GM19395 (cell line): ENCODE measurements around the gene NGEF.

Source experiments
- ATAC-seq: cut with Tn5 transposase; IDR thresholded peaks from one replicate; pipeline ENCODE4 v1.9.1; 2021; ENCODE audit warnings: mild to moderate bottlenecking, moderate library complexity; ENCODE audit not compliant: unreplicated experiment

NGEF gene

GRCh38 chr2:233047206-233047605, 34.1 kb upstream of the NGEF start:
- no peak for ATAC-seq

GRCh38 chr2:233044974-233045605, 32.0 kb upstream of the NGEF start:
- no peak for ATAC-seq

- no peak for ATAC-seq
These were observed 29.5 kb upstream of the NGEF start for GRCh38 chr2:233042549-233042948.

GRCh38 chr2:233041722-233042323, 28.8 kb upstream of the NGEF start:
- no peak for ATAC-seq

- ATAC-seq, result no peak
These were observed 27.5 kb upstream of the NGEF start for GRCh38 chr2:233040571-233040970.

GRCh38 chr2:233039846-233040530, 26.9 kb upstream of the NGEF start:
- no peak for ATAC-seq

- ATAC-seq, result no peak
These were observed 26.3 kb upstream of the NGEF start for GRCh38 chr2:233039212-233039845.

- ATAC-seq, result no peak
These were observed 24.0 kb upstream of the NGEF start for GRCh38 chr2:233037078-233037477.

- no peak for ATAC-seq
These were observed 23.2 kb upstream of the NGEF start for GRCh38 chr2:233036162-233036838.

GRCh38 chr2:233035426-233036161, 22.5 kb upstream of the NGEF start:
- ATAC-seq, result no peak

GRCh38 chr2:233034091-233034882, 21.2 kb upstream of the NGEF start:
- no peak for ATAC-seq

- no peak for ATAC-seq
These were observed 20.6 kb upstream of the NGEF start for GRCh38 chr2:233033672-233034071.

GRCh38 chr2:233032551-233033320, 19.7 kb upstream of the NGEF start, which contains the start of gene NEU2:
TSS of gene NEU2 (plus strand) at chr2:233032672. CDS start at chr2:233032672, 0 bp downstream.
- no peak for ATAC-seq

- no peak for ATAC-seq
These were observed 18.8 kb upstream of the NGEF start for GRCh38 chr2:233031556-233032500.

- no peak for ATAC-seq
These were observed 16.3 kb upstream of the NGEF start for GRCh38 chr2:233029321-233029720.

- no peak for ATAC-seq
These were observed 13.2 kb upstream of the NGEF start for GRCh38 chr2:233026198-233026813.

- ATAC-seq, result no peak
These were observed 12.7 kb upstream of the NGEF start for GRCh38 chr2:233025706-233026105.
